GM19468 (cell line): ENCODE data around the gene GUK1.

Experiments used
- ATAC-seq: cut with Tn5 transposase; IDR thresholded peaks from one replicate; pipeline ENCODE4 v1.9.1; 2021; ENCODE audit warnings: mild to moderate bottlenecking, moderate library complexity, moderate number of reproducible peaks; ENCODE audit not compliant: unreplicated experiment; ENCODE audit errors: extremely low read depth

The GUK1 gene, protein sequence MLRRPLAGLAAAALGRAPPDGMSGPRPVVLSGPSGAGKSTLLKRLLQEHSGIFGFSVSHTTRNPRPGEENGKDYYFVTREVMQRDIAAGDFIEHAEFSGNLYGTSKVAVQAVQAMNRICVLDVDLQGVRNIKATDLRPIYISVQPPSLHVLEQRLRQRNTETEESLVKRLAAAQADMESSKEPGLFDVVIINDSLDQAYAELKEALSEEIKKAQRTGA

DNA sequence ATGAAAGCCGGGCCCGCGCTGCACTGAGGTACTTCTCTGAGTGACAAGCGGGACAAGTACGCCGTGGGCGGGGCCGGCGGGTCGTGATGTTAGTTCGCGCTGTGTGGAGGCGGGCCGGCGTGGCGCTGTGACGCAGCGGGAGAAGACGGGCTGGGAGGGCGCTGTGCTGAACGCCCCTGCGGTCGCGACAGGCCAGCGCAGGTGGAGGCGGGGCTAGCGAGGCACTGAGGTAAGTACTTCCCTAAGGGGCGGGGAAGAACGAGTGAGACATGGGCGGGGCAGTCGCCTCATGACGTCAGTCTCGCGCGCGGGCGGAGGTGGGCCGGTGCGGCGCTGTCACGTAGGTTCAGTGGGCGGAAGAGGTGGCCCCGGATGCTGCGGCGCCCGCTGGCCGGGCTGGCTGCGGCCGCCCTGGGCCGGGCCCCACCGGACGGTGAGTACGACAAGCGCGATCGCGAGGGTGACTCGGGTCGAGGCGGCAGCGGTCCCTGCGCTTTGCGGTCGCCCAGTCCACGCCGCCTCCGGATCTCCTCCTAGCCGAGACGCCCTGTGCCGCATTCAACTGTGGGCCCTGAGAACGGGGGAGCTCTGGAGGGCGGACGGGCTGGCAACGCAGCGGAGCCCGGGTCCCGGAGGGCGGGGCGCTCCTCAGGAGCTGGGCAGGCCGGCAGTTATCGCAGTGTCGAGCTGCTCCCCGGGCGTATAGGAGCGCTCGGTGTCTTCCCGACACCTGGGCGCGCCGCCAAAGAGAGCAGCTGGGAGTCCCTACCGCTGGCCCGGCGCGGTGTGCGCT lies at the start of gene GUK1:
GUK1 (plus strand) TSS at position 349 of the 793 bp plus-strand sequence; CDS start at position 373, 24 bp downstream.
- peak; percentile 91 for ATAC-seq

GRCh38 chr1:228090613-228091081 lies 49.4 kb upstream of the GUK1 start:
- ATAC-seq = no peak

DNA sequence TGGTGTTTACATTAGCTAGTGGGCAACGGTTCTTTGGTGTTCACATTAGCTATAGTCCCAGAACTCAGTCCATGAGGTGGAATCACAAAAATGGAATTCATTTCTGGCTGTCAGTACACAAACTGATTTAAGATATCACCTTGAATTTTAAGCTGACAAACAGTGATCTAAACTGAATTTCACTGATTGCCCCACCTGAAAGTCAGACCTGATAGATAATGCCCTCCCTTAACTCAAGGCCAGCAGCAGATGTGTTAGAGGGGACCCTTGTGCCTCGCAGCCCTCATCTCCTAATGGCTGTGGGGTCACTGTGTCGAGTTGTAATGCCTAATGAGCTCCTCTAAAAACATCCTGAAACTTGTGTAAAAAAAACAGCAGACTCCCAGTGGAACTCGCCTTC lies 49.0 kb upstream of the GUK1 start:
- no peak for ATAC-seq

- ATAC-seq = no peak
These were observed 47.6 kb upstream of the GUK1 start for GRCh38 chr1:228092342-228093049.

- ATAC-seq = no peak
These were observed 46.8 kb upstream of the GUK1 start for GRCh38 chr1:228093050-228093906.

- ATAC-seq = no peak
These were observed 45.6 kb upstream of the GUK1 start for GRCh38 chr1:228094432-228095016.

GRCh38 chr1:228095161-228095560 lies 44.9 kb upstream of the GUK1 start:
- ATAC-seq = no peak

- no peak for ATAC-seq
These were observed 44.1 kb upstream of the GUK1 start for GRCh38 chr1:228095938-228096337.

DNA sequence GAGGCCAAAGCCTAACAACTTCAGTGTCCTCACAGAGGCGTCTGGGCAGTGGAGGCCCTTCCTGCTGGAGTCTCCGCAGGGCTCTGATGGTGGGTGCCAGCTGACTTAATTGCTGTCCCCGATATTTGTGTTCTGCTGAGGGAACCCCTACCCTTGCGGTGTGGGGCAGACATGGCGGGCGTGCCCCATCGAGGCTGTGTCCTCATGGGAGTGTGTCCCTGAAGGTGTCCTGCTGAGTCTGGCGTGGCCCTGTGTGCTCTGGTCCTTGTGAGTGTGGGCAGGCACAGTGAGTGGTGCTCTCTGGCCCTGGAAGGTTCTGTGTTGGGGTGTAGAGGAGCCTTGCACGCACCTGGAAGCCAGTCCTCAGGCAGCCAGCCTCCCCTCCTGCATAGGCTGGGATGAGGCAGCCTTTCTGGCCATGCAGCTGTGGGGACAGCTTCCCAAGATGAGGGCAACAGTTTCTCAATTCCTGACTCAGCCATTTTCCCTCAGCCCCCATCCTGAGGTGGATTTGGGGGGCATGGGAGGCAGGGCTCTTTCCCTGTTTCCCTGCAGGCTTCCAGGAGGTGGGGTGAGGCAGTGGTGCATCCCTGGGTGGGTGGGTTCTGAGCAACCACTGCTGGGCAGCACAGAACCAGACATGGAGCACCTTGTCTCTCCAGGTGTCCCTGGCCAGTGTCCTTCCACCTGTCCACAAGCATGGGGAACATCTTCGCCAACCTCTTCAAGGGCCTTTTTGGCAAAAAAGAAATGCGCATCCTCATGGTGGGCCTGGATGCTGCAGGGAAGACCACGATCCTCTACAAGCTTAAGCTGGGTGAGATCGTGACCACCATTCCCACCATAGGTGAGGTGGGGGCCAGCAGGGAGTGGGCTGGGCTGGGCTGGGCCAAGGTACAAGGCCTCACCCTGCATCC lies 43.4 kb upstream of the GUK1 start:
- no peak for ATAC-seq

GRCh38 chr1:228097333-228098081 lies 42.6 kb upstream of the GUK1 start:
- no peak for ATAC-seq

DNA sequence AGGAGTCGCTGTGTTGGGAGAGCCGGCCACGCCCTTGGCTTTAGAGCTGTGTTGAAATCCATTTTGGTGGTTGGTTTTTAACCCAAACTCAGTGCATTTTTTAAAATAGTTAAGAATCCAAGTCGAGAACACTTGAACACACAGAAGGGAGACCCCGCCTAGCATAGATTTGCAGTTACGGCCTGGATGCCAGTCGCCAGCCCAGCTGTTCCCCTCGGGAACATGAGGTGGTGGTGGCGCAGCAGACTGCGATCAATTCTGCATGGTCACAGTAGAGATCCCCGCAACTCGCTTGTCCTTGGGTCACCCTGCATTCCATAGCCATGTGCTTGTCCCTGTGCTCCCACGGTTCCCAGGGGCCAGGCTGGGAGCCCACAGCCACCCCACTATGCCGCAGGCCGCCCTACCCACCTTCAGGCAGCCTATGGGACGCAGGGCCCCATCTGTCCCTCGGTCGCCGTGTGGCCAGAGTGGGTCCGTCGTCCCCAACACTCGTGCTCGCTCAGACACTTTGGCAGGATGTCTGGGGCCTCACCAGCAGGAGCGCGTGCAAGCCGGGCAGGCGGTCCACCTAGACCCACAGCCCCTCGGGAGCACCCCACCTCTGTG lies 41.7 kb upstream of the GUK1 start:
- no peak for ATAC-seq

- no peak for ATAC-seq
These were observed 40.7 kb upstream of the GUK1 start for GRCh38 chr1:228099331-228099732.

GRCh38 chr1:228100822-228101613 lies 39.1 kb upstream of the GUK1 start:
- no peak for ATAC-seq

DNA sequence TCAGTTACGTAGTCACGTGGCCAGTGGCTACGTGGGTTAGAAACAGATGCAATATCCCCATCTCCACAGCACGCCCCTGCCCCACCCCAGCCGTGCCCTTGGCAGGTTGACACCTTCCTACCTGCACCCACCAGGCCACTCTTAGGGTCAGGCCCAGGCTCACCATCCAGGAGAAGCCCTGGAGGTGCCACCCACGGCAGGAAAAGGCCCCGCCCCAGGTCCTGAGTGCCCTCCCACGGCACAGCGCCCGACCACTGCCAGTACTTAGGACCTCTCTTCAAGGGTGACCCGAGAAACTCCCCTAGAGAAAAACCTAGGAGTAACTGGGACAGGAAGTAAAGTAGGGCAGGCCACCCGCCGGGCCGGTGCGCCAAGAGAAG lies 38.5 kb upstream of the GUK1 start:
- no peak for ATAC-seq

- no peak for ATAC-seq
These were observed 37.9 kb upstream of the GUK1 start for GRCh38 chr1:228101994-228102790.
